Osteocyte (in vitro differentiated cells): Measurements from ENCODE around the gene RPL18. TPM values are rescaled to one million over a fixed set of nuclear protein-coding genes. Genes with fewer than 3 reads are reported as not detected.

Source experiments
- total RNA-seq: library from RNA; stranded (reverse); gene quantifications from 2 replicates; pipeline ENCODE4 v1.2.1, GENCODE V29; 2021

RPL18 gene
- total RNA-seq, 1 donor from 2014 or later: 1,287 TPM

Other genes starting within 250 kb of the RPL18 start
- 267 and 275 TPM in 2 replicates for gene KDELR1, start 227.6 kb downstream of the RPL18 start, total RNA-seq
- 0.68 and 1.2 TPM in 2 replicates for gene GRIN2D, start 225.5 kb downstream of the RPL18 start, total RNA-seq
- gene GRWD1, start 173.2 kb downstream of the RPL18 start, total RNA-seq: 36.2 and 38.4 TPM in 2 replicates
- 0.86 and 1.6 TPM in 2 replicates for gene KCNJ14, start 163.6 kb downstream of the RPL18 start, total RNA-seq
- 92.1 and 107 TPM in 2 replicates for gene CYTH2, start 149.8 kb downstream of the RPL18 start, total RNA-seq
- gene LMTK3, start 107.3 kb downstream of the RPL18 start, total RNA-seq: 0.32 and 0.39 TPM in 2 replicates
- not detected in 2 replicates for gene SULT2B1, start 67.0 kb downstream of the RPL18 start, total RNA-seq
- not detected in 2 replicates for gene SPACA4, start 12.4 kb downstream of the RPL18 start, total RNA-seq
- 1.1 and 1.3 TPM in 2 replicates for gene FAM83E, start 4.1 kb downstream of the RPL18 start, total RNA-seq
- 34.4 and 34.7 TPM in 2 replicates for gene SPHK2, start 328 bp upstream of the RPL18 start, total RNA-seq
- 18.5 and 20.3 TPM in 2 replicates for gene DBP, start 18.2 kb upstream of the RPL18 start, total RNA-seq
- gene CA11, start 27.0 kb upstream of the RPL18 start, total RNA-seq: 34.2 and 40.7 TPM in 2 replicates
- gene NTN5, start 53.8 kb upstream of the RPL18 start, total RNA-seq: 1.3 and 1.7 TPM in 2 replicates
- gene FUT2, start 76.8 kb upstream of the RPL18 start, total RNA-seq: not detected in 2 replicates
- gene MAMSTR, start 100.5 kb upstream of the RPL18 start, total RNA-seq: 1.3 and 1.8 TPM in 2 replicates
- gene RASIP1, start 121.4 kb upstream of the RPL18 start, total RNA-seq: 0.43 and 0.57 TPM in 2 replicates
- gene IZUMO1, start 127.7 kb upstream of the RPL18 start, total RNA-seq: not detected in 2 replicates
- gene FUT1, start 133.5 kb upstream of the RPL18 start, total RNA-seq: 0.11 TPM in 1 of 2 replicates, not detected in the other
- gene FGF21, start 136.3 kb upstream of the RPL18 start, total RNA-seq: not detected in 2 replicates
- 48.5 and 50.5 TPM in 2 replicates for gene BCAT2, start 191.9 kb upstream of the RPL18 start, total RNA-seq
- 23.9 and 29.1 TPM in 2 replicates for gene HSD17B14, start 217.3 kb upstream of the RPL18 start, total RNA-seq
- gene PLEKHA4, start 249.4 kb upstream of the RPL18 start, total RNA-seq: 31.0 and 40.0 TPM in 2 replicates